Measurements from ENCODE around the gene ANKMY2. TPM values are rescaled to one million over a fixed set of nuclear protein-coding genes. Genes with fewer than 3 reads are reported as not detected.
"Not testable (repeated sequence)": the region's sequence is repeated elsewhere in the genome, so short reads cannot be mapped to it uniquely, and the experiment has no call there.

Gene ANKMY2
- total RNA-seq, 2 experiments from 2014 or later = 10.2 to 11.0 TPM

GRCh38 chr7:16660702-16661464 is 15.3 kb upstream of the ANKMY2 start:
- ChIA-PET POLR2A (no interaction called here), CTCF (no interaction called here)

- CTCF ChIA-PET, POLR2A ChIA-PET: not testable (repeated sequence)
These were observed 14.4 kb upstream of the ANKMY2 start for GRCh38 chr7:16659854-16660497.

- ChIA-PET POLR2A (no interaction called here), CTCF (no interaction called here)
These were observed 12.2 kb upstream of the ANKMY2 start for GRCh38 chr7:16657656-16658279.

GRCh38 chr7:16656141-16656540 is 10.6 kb upstream of the ANKMY2 start:
- POLR2A ChIA-PET = no interaction called here
- CTCF ChIA-PET = no interaction called here

- CTCF ChIA-PET = no interaction called here
- POLR2A ChIA-PET = no interaction called here
These were observed 9.8 kb upstream of the ANKMY2 start for GRCh38 chr7:16655394-16655793.

GRCh38 chr7:16652888-16653287 is 7.3 kb upstream of the ANKMY2 start:
- ChIA-PET POLR2A (no interaction called here), CTCF (no interaction called here)

- POLR2A ChIA-PET = no interaction called here
- CTCF ChIA-PET = no interaction called here
These were observed 6.7 kb upstream of the ANKMY2 start for GRCh38 chr7:16652240-16652583.

- POLR2A ChIA-PET = no interaction called here
- CTCF ChIA-PET = no interaction called here
These were observed 6.1 kb upstream of the ANKMY2 start for GRCh38 chr7:16651396-16652239.

- POLR2A ChIA-PET = no interaction called here
- CTCF ChIA-PET = no interaction called here
These were observed 4.7 kb upstream of the ANKMY2 start for GRCh38 chr7:16650266-16650665.

GRCh38 chr7:16649196-16649595 is 3.6 kb upstream of the ANKMY2 start:
- CTCF ChIA-PET = no interaction called here
- POLR2A ChIA-PET = no interaction called here

GRCh38 chr7:16648551-16648950 is 3.0 kb upstream of the ANKMY2 start:
- ChIA-PET CTCF (no interaction called here), POLR2A (no interaction called here)

GRCh38 chr7:16647435-16647960 is 1.9 kb upstream of the ANKMY2 start:
- ChIA-PET POLR2A (interaction anchor here (0.6 kb wide), 1 partner anchor 28 kb away, joined by 7 read pairs; no protein-coding TSS in a partner anchor), CTCF (no interaction called here)

GRCh38 chr7:16646472-16647072 is 1.0 kb upstream of the ANKMY2 start:
- CTCF ChIA-PET = no interaction called here
- POLR2A ChIA-PET = interaction anchor here (0.6 to 0.8 kb wide), 2 partner anchors 26 to 226 kb away, joined by 3 read pairs; no protein-coding TSS in a partner anchor

- ChIA-PET POLR2A (interaction anchor here (1.1 kb wide), 1 partner anchor 24 kb away, joined by 5 read pairs; no protein-coding TSS in a partner anchor), CTCF (no interaction called here)
These were observed 640 bp downstream of the ANKMY2 start for GRCh38 chr7:16644636-16645592.

- ChIA-PET POLR2A (no interaction called here), CTCF (no interaction called here)
These were observed 1.4 kb downstream of the ANKMY2 start for GRCh38 chr7:16644157-16644556.

GRCh38 chr7:16638282-16639280 is 7.0 kb downstream of the ANKMY2 start:
- CTCF ChIA-PET = no interaction called here

GRCh38 chr7:16637379-16637778 is 8.2 kb downstream of the ANKMY2 start:
- ChIA-PET POLR2A (no interaction called here), CTCF (no interaction called here)

More at GRCh38 chr7:16638282-16639280, 7.0 kb downstream of the ANKMY2 start:
- POLR2A ChIA-PET = no interaction called here

Measured in activated CD8-positive, alpha-beta memory T cell treated with anti-CD3 and anti-CD28 coated beads for 36 hours (primary cell).